KMS-11 (cell line): ENCODE data around the gene AKR1B15.

Experiments used
- H2AFZ ChIP-seq: fragments of 200-600 bp; sonication (generic); 2 replicates; pipeline ENCODE4 v1.6.1; 2016; ENCODE audit warnings: antibody characterized with exemption, mixed run types, low read depth
- H3K27ac ChIP-seq: fragments of 200-600 bp; sonication (generic); 2 replicates; pipeline ENCODE4 v1.6.1; 2016; ENCODE audit warnings: mild to moderate bottlenecking, mixed run types
- H3K27me3 ChIP-seq: fragments of 200-600 bp; sonication (generic); 2 replicates; pipeline ENCODE4 v1.6.1; 2017; ENCODE audit warnings: mild to moderate bottlenecking, low read depth, mixed run types, moderate library complexity; ENCODE audit not compliant: insufficient read depth
- H3K36me3 ChIP-seq: fragments of 200-600 bp; sonication (generic); 2 replicates; pipeline ENCODE4 v1.6.1; 2017; ENCODE audit warnings: mild to moderate bottlenecking, mixed run types; ENCODE audit not compliant: insufficient read depth
- H3K4me1 ChIP-seq: fragments of 200-600 bp; sonication (generic); 2 replicates; pipeline ENCODE4 v1.6.1; 2016; ENCODE audit warnings: mild to moderate bottlenecking, low read depth, mixed run types; ENCODE audit not compliant: poor library complexity, severe bottlenecking
- H3K4me2 ChIP-seq: fragments of 200-600 bp; sonication (generic); 2 replicates; pipeline ENCODE4 v1.7.0; 2016; ENCODE audit warnings: mild to moderate bottlenecking, mixed run types
- H3K4me3 ChIP-seq: fragments of 200-600 bp; sonication (generic); IDR thresholded peaks from 2 replicates; pipeline ENCODE4 v1.6.1; 2017; ENCODE audit warnings: low read depth, low read length, mixed read lengths; ENCODE audit not compliant: insufficient read depth
- H3K79me2 ChIP-seq: fragments of 200-600 bp; sonication (generic); 2 replicates; pipeline ENCODE4 v1.6.1; 2016; ENCODE audit warnings: low read depth, mixed run types; ENCODE audit not compliant: insufficient read depth
- H3K9ac ChIP-seq: fragments of 200-600 bp; sonication (generic); 2 replicates; pipeline ENCODE4 v1.6.1; 2016; ENCODE audit warnings: mild to moderate bottlenecking, mixed run types
- H4K20me1 ChIP-seq: fragments of 200-600 bp; sonication (generic); 2 replicates; pipeline ENCODE4 v1.6.1; 2016; ENCODE audit warnings: mild to moderate bottlenecking, mixed run types; ENCODE audit not compliant: insufficient read depth
- TF ChIP-seq, protein P1 (sequence below): fragments of 200-600 bp; sonication (generic); conservative IDR thresholded peaks from 2 replicates; pipeline ENCODE4 v1.6.1; 2017; ENCODE audit warnings: low read depth, mild to moderate bottlenecking, antibody characterized with exemption, low read length, moderate library complexity, mixed read lengths

AKR1B15 gene

DNA sequence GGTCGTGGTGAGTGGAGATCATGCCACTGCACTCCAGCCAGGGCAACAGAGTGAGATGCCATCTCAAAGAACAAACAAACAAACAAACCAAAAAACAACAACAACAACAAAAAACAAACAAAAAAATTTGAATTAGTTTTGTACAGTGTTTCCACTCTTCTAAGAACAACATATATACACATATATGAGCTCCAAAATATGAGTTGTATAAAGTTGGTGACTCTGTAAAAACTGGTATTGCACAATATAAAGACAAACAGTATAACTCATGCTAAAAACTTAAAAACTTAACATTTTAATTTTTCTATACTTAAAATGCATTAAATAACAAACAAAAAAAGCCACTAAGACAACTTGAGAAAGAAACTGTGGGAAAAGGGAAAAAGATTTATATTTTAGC, 46.0 kb downstream of the AKR1B15 start:
- no peaks in the 10 kb centered on the region for H3K36me3 ChIP-seq
- no peak overlapping the region for H3K4me3 ChIP-seq
- no peak overlapping the region for H3K4me2 ChIP-seq
- peaks cover 8% of the 10 kb centered on the region for H3K4me1 ChIP-seq
- H2AFZ ChIP-seq: no peak overlapping the region
- TF ChIP-seq, protein P1, sequence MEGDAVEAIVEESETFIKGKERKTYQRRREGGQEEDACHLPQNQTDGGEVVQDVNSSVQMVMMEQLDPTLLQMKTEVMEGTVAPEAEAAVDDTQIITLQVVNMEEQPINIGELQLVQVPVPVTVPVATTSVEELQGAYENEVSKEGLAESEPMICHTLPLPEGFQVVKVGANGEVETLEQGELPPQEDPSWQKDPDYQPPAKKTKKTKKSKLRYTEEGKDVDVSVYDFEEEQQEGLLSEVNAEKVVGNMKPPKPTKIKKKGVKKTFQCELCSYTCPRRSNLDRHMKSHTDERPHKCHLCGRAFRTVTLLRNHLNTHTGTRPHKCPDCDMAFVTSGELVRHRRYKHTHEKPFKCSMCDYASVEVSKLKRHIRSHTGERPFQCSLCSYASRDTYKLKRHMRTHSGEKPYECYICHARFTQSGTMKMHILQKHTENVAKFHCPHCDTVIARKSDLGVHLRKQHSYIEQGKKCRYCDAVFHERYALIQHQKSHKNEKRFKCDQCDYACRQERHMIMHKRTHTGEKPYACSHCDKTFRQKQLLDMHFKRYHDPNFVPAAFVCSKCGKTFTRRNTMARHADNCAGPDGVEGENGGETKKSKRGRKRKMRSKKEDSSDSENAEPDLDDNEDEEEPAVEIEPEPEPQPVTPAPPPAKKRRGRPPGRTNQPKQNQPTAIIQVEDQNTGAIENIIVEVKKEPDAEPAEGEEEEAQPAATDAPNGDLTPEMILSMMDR: no peak
- H3K9ac ChIP-seq: no peak overlapping the region
- no peaks in the 10 kb centered on the region for H3K79me2 ChIP-seq
- H3K27me3 ChIP-seq: no peaks in the 10 kb centered on the region
- H4K20me1 ChIP-seq: no peaks in the 10 kb centered on the region
- no peak overlapping the region for H3K27ac ChIP-seq

- Histone ChIP-seq H3K4me3 (no peak overlapping the region), H3K4me2 (no peak overlapping the region), H3K27me3 (no peaks in the 10 kb centered on the region), H3K4me1 (no peaks in the 10 kb centered on the region), H3K36me3 (no peaks in the 10 kb centered on the region), H3K79me2 (no peaks in the 10 kb centered on the region), H4K20me1 (no peaks in the 10 kb centered on the region), H3K27ac (no peak overlapping the region), H2AFZ (no peak overlapping the region), H3K9ac (no peak overlapping the region)
- TF ChIP-seq, protein P1: no peak
Measured at GRCh38 chr7:134599371-134599770, 50.5 kb downstream of the AKR1B15 start.

GRCh38 chr7:134601459-134601858, 52.5 kb downstream of the AKR1B15 start:
- H4K20me1 ChIP-seq: no peaks in the 10 kb centered on the region
- no peaks in the 10 kb centered on the region for H3K4me1 ChIP-seq
- no peak overlapping the region for H3K4me2 ChIP-seq
- H3K27me3 ChIP-seq: no peaks in the 10 kb centered on the region
- H3K9ac ChIP-seq: no peak overlapping the region
- TF ChIP-seq, protein P1: no peak
- no peak overlapping the region for H3K4me3 ChIP-seq
- no peak overlapping the region for H2AFZ ChIP-seq
- no peaks in the 10 kb centered on the region for H3K79me2 ChIP-seq
- H3K27ac ChIP-seq: no peak overlapping the region
- H3K36me3 ChIP-seq: no peaks in the 10 kb centered on the region

DNA sequence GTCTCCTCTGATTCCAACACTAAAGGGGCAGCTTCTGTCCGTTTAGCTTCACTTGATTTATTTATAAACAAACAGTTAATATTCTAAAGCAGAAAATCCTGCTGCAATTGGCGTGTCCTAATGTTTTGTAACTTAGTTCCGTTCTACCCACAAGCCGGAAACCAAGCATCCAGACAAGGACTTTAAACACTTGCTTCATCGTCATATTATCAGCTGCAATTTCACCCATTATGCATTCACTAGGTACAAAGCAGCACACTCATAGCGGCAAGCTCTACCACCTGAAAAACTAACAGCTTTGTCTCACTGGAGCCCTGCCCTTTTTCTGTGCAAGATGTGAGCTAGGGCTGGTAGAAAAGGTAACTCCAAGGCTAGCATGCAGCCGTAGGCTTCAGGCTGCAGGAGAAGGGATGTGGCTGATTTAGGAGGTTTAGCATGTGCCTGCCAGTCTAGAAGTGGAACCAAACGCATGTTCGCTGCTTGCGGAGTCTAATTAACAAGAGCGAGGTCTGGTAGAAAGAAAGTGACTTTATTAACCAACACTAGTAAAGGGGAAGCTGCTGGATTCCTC, 54.1 kb downstream of the AKR1B15 start:
- H3K4me3 ChIP-seq: no peak overlapping the region
- no peaks in the 10 kb centered on the region for H3K36me3 ChIP-seq
- H3K4me1 ChIP-seq: no peaks in the 10 kb centered on the region
- H3K27ac ChIP-seq: no peak overlapping the region
- H3K4me2 ChIP-seq: no peak overlapping the region
- H3K9ac ChIP-seq: no peak overlapping the region
- no peaks in the 10 kb centered on the region for H3K27me3 ChIP-seq
- H2AFZ ChIP-seq: no peak overlapping the region
- no peaks in the 10 kb centered on the region for H4K20me1 ChIP-seq
- H3K79me2 ChIP-seq: no peaks in the 10 kb centered on the region
- TF ChIP-seq, protein P1: no peak
